ENCODE results near the gene OCRL. TPM values are rescaled to one million over a fixed set of nuclear protein-coding genes. Genes with fewer than 3 reads are reported as not detected.

The OCRL gene
- total and polyA plus RNA-seq, 2 of the 13 experiments (the other 11 are each of a cell fraction or from before 2014, with no cell fraction given): 13.4 to 32.0 TPM

DNA sequence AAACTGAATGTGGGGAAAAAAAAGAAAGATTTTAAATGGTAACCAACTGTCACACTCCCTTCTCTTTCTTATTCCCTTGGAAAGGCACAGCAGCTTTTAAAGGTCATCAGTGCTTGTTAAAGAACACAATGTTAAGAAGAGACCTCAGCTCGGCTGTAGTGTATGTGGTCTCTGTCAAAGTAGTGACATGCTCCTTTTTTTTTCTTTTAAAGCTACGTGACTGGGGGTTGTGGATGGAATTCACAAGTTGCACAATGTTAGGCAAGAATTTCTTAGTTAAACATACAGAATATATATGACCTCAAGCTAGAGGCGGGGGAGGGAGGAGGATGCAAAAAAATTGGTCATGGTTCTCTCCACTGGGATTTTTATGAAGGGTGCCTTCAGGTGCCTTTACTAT lies 45.6 kb downstream of the OCRL start:
- peak; percentile 83 for DNase-seq (ENCODE audit: low spot score)
- BruUV-seq (replicated peaks): no TSS peak
- Histone ChIP-seq H3K27ac (ENCODE audit: extremely low read length, insufficient read depth, low read length) (peak overlapping the region; percentile 74), H3K9me3 (ENCODE audit: low read length) (no peaks in the 10 kb centered on the region), H3K4me3 (replicated peaks in 1 of 3; ENCODE audit: insufficient read depth in 1 of 3, low read depth in 2 of 3, low read length in 3 of 3) (peak overlapping the region in 1 of 3 experiments; percentile 2; a peak in 1 of 6 replicates), H3K27me3 (ENCODE audit: control insufficient read depth in 1 of 2, insufficient read depth in 2 of 2, low read length in 2 of 2) (no peaks in the 10 kb centered on the region), H3K4me1 (ENCODE audit: insufficient read depth, low read length) (peaks cover 46% of the 10 kb centered on the region), H3K9ac (ENCODE audit: insufficient read depth, low read depth, low read length) (peak overlapping the region; percentile 23), H4K20me1 (ENCODE audit: insufficient read depth, low read length) (no peaks in the 10 kb centered on the region), H2AFZ (ENCODE audit: low read length) (no peak overlapping the region), H3K79me2 (ENCODE audit: insufficient read depth, low read length) (no peaks in the 10 kb centered on the region), H3K4me2 (ENCODE audit: low read depth, low read length) (peak overlapping the region; percentile 47), H3K36me3 (replicated peaks in 1 of 2; ENCODE audit: control insufficient read depth in 1 of 2, insufficient read depth in 2 of 2, low read length in 2 of 2) (peaks cover 4 to 29% of the 10 kb centered on the region in 2 experiments)
- ChIA-PET POLR2A (interaction anchor here (1.0 kb wide), 1 partner anchor 44 kb away, joined by 3 read pairs; no protein-coding TSS in a partner anchor), CTCF (ENCODE audit: low intra/inter-chr PET ratio, low total read pairs) (no interaction called here)
- 2% methylated on average over 3 of the region's 3 CpGs for WGBS (ENCODE audit: low lambda C conversion rate)
- intact Hi-C loops (cut with micrococcal nuclease; ENCODE audit: unreplicated experiment): loop anchor here (5.0 kb wide), 1 partner anchor 63 kb away; the partner anchor contains the start of gene SMARCA1
- FAIRE-seq: no peak
- in situ Hi-C loops (cut with HindIII; ENCODE audit: extremely low pct_ligation_motif_present, low pct_unique_long_range_greater_than_20kb): no loop called here
- peak; percentile 95 for ATAC-seq
- TF ChIP-seq ZNF468 (CRISPR knock-in tag; IDR thresholded peaks at IDR 0.05) (no peak), EED (CRISPR knock-in tag; IDR thresholded peaks at IDR 0.05) (no peak), ZNF431 (CRISPR knock-in tag; IDR thresholded peaks at IDR 0.05; ENCODE audit: borderline replicate concordance, low read depth) (no peak), STAT5B (CRISPR knock-in tag; IDR thresholded peaks at IDR 0.05) (no peak), ZNF563 (CRISPR knock-in tag; IDR thresholded peaks at IDR 0.05) (no peak), HDAC2 (CRISPR knock-in tag; IDR thresholded peaks at IDR 0.05) (peak; percentile 60; the same call in 1 of the 2 replicates), ZNF10 (CRISPR knock-in tag; IDR thresholded peaks at IDR 0.05; ENCODE audit: borderline replicate concordance, low read depth) (no peak), ZNF605 (CRISPR knock-in tag; IDR thresholded peaks at IDR 0.05) (no peak), ATRX (CRISPR knock-in tag; IDR thresholded peaks at IDR 0.05; ENCODE audit: borderline replicate concordance) (no peak), ZNF7 (CRISPR knock-in tag; IDR thresholded peaks at IDR 0.05) (no peak), MXI1 (IDR thresholded peaks at IDR 0.05; ENCODE audit: borderline replicate concordance, low read depth, low read length) (peak; percentile 26; the same call in 1 of the 3 replicates), CHD2 (IDR thresholded peaks at IDR 0.05; ENCODE audit: low read depth, low read length) (no peak), GTF3A (CRISPR knock-in tag; conservative IDR thresholded peaks at IDR 0.05) (no peak), ARID2 (CRISPR knock-in tag; IDR thresholded peaks at IDR 0.05; ENCODE audit: borderline replicate concordance) (no peak), NCOA5 (CRISPR knock-in tag; IDR thresholded peaks at IDR 0.05) (no peak), FOSL2 (CRISPR knock-in tag; IDR thresholded peaks at IDR 0.05) (no peak), SNAPC2 (CRISPR knock-in tag; IDR thresholded peaks at IDR 0.05) (no peak), MATR3 (CRISPR knock-in tag; IDR thresholded peaks at IDR 0.05) (no peak), SKI (IDR thresholded peaks at IDR 0.05; ENCODE audit: partially characterized antibody) (no peak), ZSCAN29 (CRISPR knock-in tag; conservative IDR thresholded peaks at IDR 0.05) (no peak), SAP130 (CRISPR knock-in tag; IDR thresholded peaks at IDR 0.05; ENCODE audit: low read depth) (peak; percentile 78), FLYWCH1 (CRISPR knock-in tag; IDR thresholded peaks at IDR 0.05) (no peak), KLF6 (CRISPR knock-in tag; IDR thresholded peaks at IDR 0.05) (no peak)
- TF ChIP-seq, protein P1, sequence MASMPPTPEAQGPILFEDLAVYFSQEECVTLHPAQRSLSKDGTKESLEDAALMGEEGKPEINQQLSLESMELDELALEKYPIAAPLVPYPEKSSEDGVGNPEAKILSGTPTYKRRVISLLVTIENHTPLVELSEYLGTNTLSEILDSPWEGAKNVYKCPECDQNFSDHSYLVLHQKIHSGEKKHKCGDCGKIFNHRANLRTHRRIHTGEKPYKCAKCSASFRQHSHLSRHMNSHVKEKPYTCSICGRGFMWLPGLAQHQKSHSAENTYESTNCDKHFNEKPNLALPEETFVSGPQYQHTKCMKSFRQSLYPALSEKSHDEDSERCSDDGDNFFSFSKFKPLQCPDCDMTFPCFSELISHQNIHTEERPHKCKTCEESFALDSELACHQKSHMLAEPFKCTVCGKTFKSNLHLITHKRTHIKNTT (CRISPR knock-in tag; IDR thresholded peaks at IDR 0.05): no peak
- TF ChIP-seq, protein P2, sequence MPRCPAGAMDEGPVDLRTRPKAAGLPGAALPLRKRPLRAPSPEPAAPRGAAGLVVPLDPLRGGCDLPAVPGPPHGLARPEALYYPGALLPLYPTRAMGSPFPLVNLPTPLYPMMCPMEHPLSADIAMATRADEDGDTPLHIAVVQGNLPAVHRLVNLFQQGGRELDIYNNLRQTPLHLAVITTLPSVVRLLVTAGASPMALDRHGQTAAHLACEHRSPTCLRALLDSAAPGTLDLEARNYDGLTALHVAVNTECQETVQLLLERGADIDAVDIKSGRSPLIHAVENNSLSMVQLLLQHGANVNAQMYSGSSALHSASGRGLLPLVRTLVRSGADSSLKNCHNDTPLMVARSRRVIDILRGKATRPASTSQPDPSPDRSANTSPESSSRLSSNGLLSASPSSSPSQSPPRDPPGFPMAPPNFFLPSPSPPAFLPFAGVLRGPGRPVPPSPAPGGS (CRISPR knock-in tag; IDR thresholded peaks at IDR 0.05): no peak
- TF ChIP-seq, protein P3, sequence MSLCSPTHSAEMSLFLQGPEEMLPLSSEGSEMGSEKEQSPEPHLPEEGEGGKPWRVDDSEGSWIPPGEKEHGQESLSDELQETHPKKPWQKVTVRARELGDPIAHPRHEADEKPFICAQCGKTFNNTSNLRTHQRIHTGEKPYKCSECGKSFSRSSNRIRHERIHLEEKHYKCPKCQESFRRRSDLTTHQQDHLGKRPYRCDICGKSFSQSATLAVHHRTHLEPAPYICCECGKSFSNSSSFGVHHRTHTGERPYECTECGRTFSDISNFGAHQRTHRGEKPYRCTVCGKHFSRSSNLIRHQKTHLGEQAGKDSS (CRISPR knock-in tag; IDR thresholded peaks at IDR 0.05; ENCODE audit: borderline replicate concordance, low read depth): no peak

All from HepG2 (cell line).